GM18951 (cell line): Measurements from ENCODE around the gene YY2.

Experiments used
- POLR2A ChIP-seq: IDR thresholded peaks from 4 replicates; pipeline ENCODE4 v1.6.1; 2011; ENCODE audit warnings: mild to moderate bottlenecking; ENCODE audit not compliant: insufficient read length, insufficient read depth; ENCODE audit errors: extremely low read depth
- in situ Hi-C: fragments of 300-500 bp; cut with MboI; formaldehyde crosslinking; loops from one replicate; pipeline ENCODE4 v1.12.0; 2022; ENCODE audit warnings: low sequenced_read_pairs, mixed read lengths, inconsistent platforms; ENCODE audit not compliant: unreplicated experiment

The YY2 gene

DNA sequence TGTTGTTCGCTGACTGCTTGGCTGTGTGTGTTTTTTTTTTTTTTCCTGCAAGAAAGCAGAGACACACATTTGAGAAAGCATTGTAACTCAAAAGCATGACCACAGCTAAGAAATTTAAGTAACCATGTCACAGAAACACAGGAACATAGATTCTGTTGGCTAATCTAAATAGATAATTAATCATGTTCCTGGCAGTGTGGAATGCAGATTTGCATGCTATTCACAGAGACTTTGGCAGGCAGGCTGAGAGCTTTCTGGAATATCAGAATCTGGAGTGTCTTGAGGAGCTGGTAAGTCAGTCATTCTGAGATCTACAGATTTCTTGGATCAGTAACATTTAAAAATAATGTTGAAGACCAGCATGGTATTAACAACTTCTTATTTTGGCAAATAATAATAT, 51.5 kb downstream of the YY2 start:
- TF ChIP-seq POLR2A: no peak
- in situ Hi-C loops: no loop called here
